Measurements from ENCODE around the gene SLC7A8.

DNA sequence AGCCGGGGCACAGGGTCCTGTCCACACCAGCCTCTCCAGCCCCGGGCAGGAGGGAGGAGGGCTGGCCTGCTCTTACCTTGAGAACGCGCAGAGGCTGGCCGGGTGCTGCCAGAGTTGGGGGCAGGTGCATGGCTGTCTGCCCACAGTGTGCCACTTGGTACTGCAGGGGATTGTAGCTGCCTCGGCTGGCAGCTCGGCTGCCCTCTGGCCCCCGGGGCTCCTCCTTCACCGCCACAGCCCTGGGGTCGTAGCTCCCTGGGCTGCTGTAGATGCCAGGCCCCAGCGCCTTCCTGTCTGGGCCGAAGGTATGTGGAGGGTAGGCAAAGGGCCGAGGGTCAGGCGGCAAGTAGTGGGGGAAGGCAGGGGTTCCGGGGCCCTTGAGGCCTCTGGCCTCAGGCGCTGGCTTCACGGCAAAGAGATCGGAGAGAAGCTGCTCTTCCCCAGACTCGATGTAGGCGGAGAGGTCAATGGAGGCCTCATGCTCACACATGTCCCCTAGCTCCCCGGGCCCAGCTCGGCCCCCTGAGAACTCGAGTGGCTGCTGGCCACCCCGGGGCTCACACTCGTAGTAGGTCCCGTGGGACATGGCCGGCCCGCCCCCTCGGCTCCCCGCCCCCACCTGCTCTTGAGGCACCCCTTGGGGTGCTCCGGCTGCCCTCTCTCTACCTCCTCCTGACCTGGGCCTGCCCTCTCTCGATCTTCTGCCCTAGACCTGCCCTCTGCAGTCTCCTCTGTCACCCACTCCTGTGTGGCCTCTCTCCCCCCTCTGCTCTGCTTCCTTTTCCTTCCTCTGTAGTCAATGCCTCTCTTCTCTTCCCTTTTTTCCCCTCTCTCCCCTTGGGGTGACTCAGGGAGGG is 64.7 kb downstream of the SLC7A8 start, which contains the start of gene CEBPE:
- TF ChIP-seq, protein P1, sequence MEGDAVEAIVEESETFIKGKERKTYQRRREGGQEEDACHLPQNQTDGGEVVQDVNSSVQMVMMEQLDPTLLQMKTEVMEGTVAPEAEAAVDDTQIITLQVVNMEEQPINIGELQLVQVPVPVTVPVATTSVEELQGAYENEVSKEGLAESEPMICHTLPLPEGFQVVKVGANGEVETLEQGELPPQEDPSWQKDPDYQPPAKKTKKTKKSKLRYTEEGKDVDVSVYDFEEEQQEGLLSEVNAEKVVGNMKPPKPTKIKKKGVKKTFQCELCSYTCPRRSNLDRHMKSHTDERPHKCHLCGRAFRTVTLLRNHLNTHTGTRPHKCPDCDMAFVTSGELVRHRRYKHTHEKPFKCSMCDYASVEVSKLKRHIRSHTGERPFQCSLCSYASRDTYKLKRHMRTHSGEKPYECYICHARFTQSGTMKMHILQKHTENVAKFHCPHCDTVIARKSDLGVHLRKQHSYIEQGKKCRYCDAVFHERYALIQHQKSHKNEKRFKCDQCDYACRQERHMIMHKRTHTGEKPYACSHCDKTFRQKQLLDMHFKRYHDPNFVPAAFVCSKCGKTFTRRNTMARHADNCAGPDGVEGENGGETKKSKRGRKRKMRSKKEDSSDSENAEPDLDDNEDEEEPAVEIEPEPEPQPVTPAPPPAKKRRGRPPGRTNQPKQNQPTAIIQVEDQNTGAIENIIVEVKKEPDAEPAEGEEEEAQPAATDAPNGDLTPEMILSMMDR (IDR thresholded peaks at IDR 0.05; ENCODE audit: low read depth, low read length), result no peak
- no peak for TF ChIP-seq EZH2phosphoT487 (IDR thresholded peaks at IDR 0.05; ENCODE audit: low read depth)
